Stomach (tissue), 4 donors: Measurements from ENCODE around the gene DHRSX.

Source experiments
- CTCF ChIP-seq, 7 experiments: fragments of 450-650 bp in 4 of 7; fragments of 200-600 bp in 3 of 7; sonication (generic) in 3 of 7; IDR thresholded peaks; one replicate each; pipeline ENCODE4 v1.5.1; 2016 to 2019; ENCODE audit warnings: antibody characterized with exemption in 7 of 7, control low read depth in 2 of 7, mild to moderate bottlenecking in 1 of 7
- POLR2A ChIP-seq, 4 donors: fragments of 450-650 bp; IDR thresholded peaks; one replicate each; pipeline ENCODE4 v1.6.1; 2016; ENCODE audit warnings: antibody characterized with exemption in 4 of 4, control low read depth in 2 of 4, mild to moderate bottlenecking in 1 of 4, moderate library complexity in 1 of 4
- POLR2AphosphoS5 ChIP-seq, 3 donors: sonication (generic); formaldehyde crosslinking; IDR thresholded peaks; one replicate each; pipeline ENCODE4 v1.6.1; 2016; ENCODE audit warnings: antibody characterized with exemption in 3 of 3

DNA sequence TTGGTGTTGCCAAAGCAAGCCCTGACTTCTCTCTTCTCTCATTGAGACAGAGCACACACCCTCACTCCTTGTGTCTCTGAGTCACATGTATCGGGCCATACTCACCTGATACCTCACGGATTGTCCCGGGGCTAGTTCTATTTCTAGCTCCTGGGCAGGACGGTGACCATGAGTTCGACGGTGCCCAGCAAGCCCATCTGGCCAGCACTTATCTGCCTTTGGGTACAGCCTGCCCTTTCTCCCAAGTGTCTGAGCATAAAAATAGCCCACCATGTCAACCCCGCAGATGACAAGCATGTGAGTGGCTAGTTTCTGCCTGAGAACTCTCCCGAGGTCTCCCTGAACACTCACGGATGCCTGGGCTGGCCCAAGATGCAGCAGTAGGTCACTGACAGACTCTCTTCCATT lies 158.5 kb downstream of the DHRSX start:
- TF ChIP-seq CTCF (IDR thresholded peaks at IDR 0.05) (no peak), POLR2AphosphoS5 (IDR thresholded peaks at IDR 0.05) (no peak), POLR2A (IDR thresholded peaks at IDR 0.05) (no peak)
